Measurements from ENCODE around the gene IRF2BP2. TPM values are rescaled to one million over a fixed set of nuclear protein-coding genes. Genes with fewer than 3 reads are reported as not detected.

Gene IRF2BP2
- total RNA-seq, 1 donor from 2014 or later, result 126 TPM

GRCh38 chr1:234643850-234644134 is 33.8 kb upstream of the IRF2BP2 start:
- H3K4me3 ChIP-seq (ENCODE audit: insufficient read depth, low read depth, low read length), result no peak overlapping the region
- no peak overlapping the region for H3K4me2 ChIP-seq (ENCODE audit: low read length)
- Mint-ChIP-seq H3K27ac (ENCODE audit: unreplicated experiment) (no peak overlapping the region), H3K4me1 (ENCODE audit: low read depth, unreplicated experiment) (peaks cover 8% of the 10 kb centered on the region), H3K9me3 (ENCODE audit: unreplicated experiment) (peaks cover 6% of the 10 kb centered on the region), H3K4me3 (ENCODE audit: unreplicated experiment) (no peak overlapping the region), H3K36me3 (ENCODE audit: low read depth, unreplicated experiment) (no peaks in the 10 kb centered on the region), H3K27me3 (ENCODE audit: low read depth, unreplicated experiment) (no peaks in the 10 kb centered on the region)
- H3K4me1 ChIP-seq (ENCODE audit: insufficient read depth, low read length), result no peaks in the 10 kb centered on the region
- peaks cover 3% of the 10 kb centered on the region for H3K9me3 ChIP-seq (ENCODE audit: insufficient read depth, low read depth, low read length)
- no peak overlapping the region for H2AFZ ChIP-seq (ENCODE audit: low read depth, low read length)
- H3K27ac ChIP-seq (ENCODE audit: low read depth, low read length), result no peak overlapping the region
- no peak for DNase-seq (ENCODE audit: low read depth)
- TF ChIP-seq CTCF (IDR thresholded peaks at IDR 0.05; ENCODE audit: insufficient read depth, low read depth, low read length) (no peak), EZH2 (IDR thresholded peaks at IDR 0.05; ENCODE audit: insufficient read depth, low read length) (no peak)
- no peaks in the 10 kb centered on the region for H4K20me1 ChIP-seq (ENCODE audit: insufficient read depth, low read length)
- H3K36me3 ChIP-seq (ENCODE audit: insufficient read depth, low read length), result no peaks in the 10 kb centered on the region
- no peak overlapping the region for H3K9ac ChIP-seq (ENCODE audit: low read length)
- no peaks in the 10 kb centered on the region for H3K79me2 ChIP-seq (ENCODE audit: insufficient read depth, low read length)
- H3K27me3 ChIP-seq (ENCODE audit: insufficient read depth, low read length), result no peaks in the 10 kb centered on the region
- FAIRE-seq, result no peak

- no peak overlapping the region for H2AFZ ChIP-seq (ENCODE audit: low read depth, low read length)
- no peaks in the 10 kb centered on the region for H3K79me2 ChIP-seq (ENCODE audit: insufficient read depth, low read length)
- no peaks in the 10 kb centered on the region for H3K36me3 ChIP-seq (ENCODE audit: insufficient read depth, low read length)
- no peaks in the 10 kb centered on the region for H4K20me1 ChIP-seq (ENCODE audit: insufficient read depth, low read length)
- H3K27ac ChIP-seq (ENCODE audit: low read depth, low read length), result no peak overlapping the region
- H3K27me3 ChIP-seq (ENCODE audit: insufficient read depth, low read length), result no peaks in the 10 kb centered on the region
- Mint-ChIP-seq H3K4me1 (ENCODE audit: low read depth, unreplicated experiment) (peaks cover 8% of the 10 kb centered on the region), H3K36me3 (ENCODE audit: low read depth, unreplicated experiment) (no peaks in the 10 kb centered on the region), H3K4me3 (ENCODE audit: unreplicated experiment) (no peak overlapping the region), H3K9me3 (ENCODE audit: unreplicated experiment) (peaks cover 6% of the 10 kb centered on the region), H3K27me3 (ENCODE audit: low read depth, unreplicated experiment) (no peaks in the 10 kb centered on the region), H3K27ac (ENCODE audit: unreplicated experiment) (no peak overlapping the region)
- DNase-seq (ENCODE audit: low read depth) (no peak), FAIRE-seq (no peak)
- H3K4me1 ChIP-seq (ENCODE audit: insufficient read depth, low read length), result no peaks in the 10 kb centered on the region
- H3K9me3 ChIP-seq (ENCODE audit: insufficient read depth, low read depth, low read length), result peaks cover 3% of the 10 kb centered on the region
- H3K4me3 ChIP-seq (ENCODE audit: insufficient read depth, low read depth, low read length), result no peak overlapping the region
- TF ChIP-seq CTCF (IDR thresholded peaks at IDR 0.05; ENCODE audit: insufficient read depth, low read depth, low read length) (no peak), EZH2 (IDR thresholded peaks at IDR 0.05; ENCODE audit: insufficient read depth, low read length) (no peak)
- no peak overlapping the region for H3K4me2 ChIP-seq (ENCODE audit: low read length)
- H3K9ac ChIP-seq (ENCODE audit: low read length), result no peak overlapping the region
Observed at GRCh38 chr1:234643111-234643849, 33.3 kb upstream of the IRF2BP2 start.

GRCh38 chr1:234642428-234642827 is 32.5 kb upstream of the IRF2BP2 start:
- no peak overlapping the region for H3K9ac ChIP-seq (ENCODE audit: low read length)
- no peak overlapping the region for H3K27ac Mint-ChIP-seq (ENCODE audit: unreplicated experiment)
- H3K36me3 Mint-ChIP-seq (ENCODE audit: low read depth, unreplicated experiment), result no peaks in the 10 kb centered on the region
- H3K4me3 Mint-ChIP-seq (ENCODE audit: unreplicated experiment), result no peak overlapping the region
- FAIRE-seq, result no peak
- no peaks in the 10 kb centered on the region for H3K4me1 ChIP-seq (ENCODE audit: insufficient read depth, low read length)
- DNase-seq (ENCODE audit: low read depth), result no peak
- H3K27me3 ChIP-seq (ENCODE audit: insufficient read depth, low read length), result no peaks in the 10 kb centered on the region
- no peaks in the 10 kb centered on the region for H3K36me3 ChIP-seq (ENCODE audit: insufficient read depth, low read length)
- peaks cover 8% of the 10 kb centered on the region for H3K4me1 Mint-ChIP-seq (ENCODE audit: low read depth, unreplicated experiment)
- H3K4me2 ChIP-seq (ENCODE audit: low read length), result no peak overlapping the region
- no peaks in the 10 kb centered on the region for H3K79me2 ChIP-seq (ENCODE audit: insufficient read depth, low read length)
- no peaks in the 10 kb centered on the region for H3K27me3 Mint-ChIP-seq (ENCODE audit: low read depth, unreplicated experiment)
- H4K20me1 ChIP-seq (ENCODE audit: insufficient read depth, low read length), result no peaks in the 10 kb centered on the region
- no peak overlapping the region for H2AFZ ChIP-seq (ENCODE audit: low read depth, low read length)
- H3K9me3 ChIP-seq (ENCODE audit: insufficient read depth, low read depth, low read length), result peaks cover 3% of the 10 kb centered on the region
- no peak overlapping the region for H3K4me3 ChIP-seq (ENCODE audit: insufficient read depth, low read depth, low read length)
- TF ChIP-seq EZH2 (IDR thresholded peaks at IDR 0.05; ENCODE audit: insufficient read depth, low read length) (no peak), CTCF (IDR thresholded peaks at IDR 0.05; ENCODE audit: insufficient read depth, low read depth, low read length) (no peak)
- H3K9me3 Mint-ChIP-seq (ENCODE audit: unreplicated experiment), result peaks cover 6% of the 10 kb centered on the region
- H3K27ac ChIP-seq (ENCODE audit: low read depth, low read length), result no peak overlapping the region
